HG03039 (cell line): ENCODE results near the gene PRAMEF2.
"Not testable (repeated sequence)": the region's sequence is repeated elsewhere in the genome, so short reads cannot be mapped to it uniquely, and the experiment has no call there.

Experiments
- ATAC-seq: cut with Tn5 transposase; IDR thresholded peaks from one replicate; pipeline ENCODE4 v1.9.1; 2021; ENCODE audit warnings: mild to moderate bottlenecking, moderate library complexity; ENCODE audit not compliant: unreplicated experiment

PRAMEF2 gene, protein sequence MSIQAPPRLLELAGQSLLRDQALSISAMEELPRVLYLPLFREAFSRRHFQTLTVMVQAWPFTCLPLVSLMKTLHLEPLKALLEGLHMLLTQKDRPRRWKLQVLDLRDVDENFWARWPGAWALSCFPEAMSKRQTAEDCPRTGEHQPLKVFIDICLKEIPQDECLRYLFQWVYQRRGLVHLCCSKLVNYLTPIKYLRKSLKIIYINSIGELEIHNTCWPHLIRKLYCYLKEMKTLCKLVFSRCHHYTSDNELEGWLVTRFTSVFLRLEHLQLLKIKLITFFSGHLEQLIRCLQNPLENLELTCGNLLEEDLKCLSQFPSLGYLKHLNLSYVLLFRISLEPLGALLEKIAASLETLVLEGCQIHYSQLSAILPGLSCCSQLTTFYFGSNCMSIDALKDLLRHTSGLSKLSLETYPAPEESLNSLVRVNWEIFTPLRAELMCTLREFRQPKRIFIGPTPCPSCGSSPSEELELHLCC

DNA sequence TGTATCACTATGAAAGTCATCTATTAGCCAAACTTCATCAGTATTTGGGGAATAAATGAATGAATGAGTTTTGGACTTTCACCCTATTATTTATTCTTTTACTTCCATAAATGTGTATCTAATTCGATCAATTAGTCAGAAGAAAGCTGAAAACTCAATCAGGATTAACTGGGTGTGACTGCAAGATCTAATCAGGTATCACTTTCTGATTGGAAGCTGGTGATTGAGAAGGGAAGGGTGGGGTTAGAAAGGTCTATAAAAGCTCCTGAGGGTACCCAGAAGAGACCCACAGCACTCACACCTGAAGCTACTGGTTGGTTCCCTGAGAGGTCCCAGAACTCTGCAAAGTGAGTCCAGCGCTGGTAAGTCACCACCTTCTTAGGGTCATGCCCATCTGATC is at the start of gene PRAMEF2:
Gene PRAMEF2, plus strand, starts transcription at position 301 of the 400 bp plus-strand sequence. CDS start 1,924 bp downstream, outside the sequence.
- not testable (repeated sequence) for ATAC-seq

GRCh38 chr1:12809933-12810332 is 47.0 kb upstream of the PRAMEF2 start:
- no peak for ATAC-seq

GRCh38 chr1:12810691-12811408 is 46.0 kb upstream of the PRAMEF2 start:
- ATAC-seq, result no peak

- ATAC-seq, result no peak
Observed at GRCh38 chr1:12811409-12811784, 45.5 kb upstream of the PRAMEF2 start.

DNA sequence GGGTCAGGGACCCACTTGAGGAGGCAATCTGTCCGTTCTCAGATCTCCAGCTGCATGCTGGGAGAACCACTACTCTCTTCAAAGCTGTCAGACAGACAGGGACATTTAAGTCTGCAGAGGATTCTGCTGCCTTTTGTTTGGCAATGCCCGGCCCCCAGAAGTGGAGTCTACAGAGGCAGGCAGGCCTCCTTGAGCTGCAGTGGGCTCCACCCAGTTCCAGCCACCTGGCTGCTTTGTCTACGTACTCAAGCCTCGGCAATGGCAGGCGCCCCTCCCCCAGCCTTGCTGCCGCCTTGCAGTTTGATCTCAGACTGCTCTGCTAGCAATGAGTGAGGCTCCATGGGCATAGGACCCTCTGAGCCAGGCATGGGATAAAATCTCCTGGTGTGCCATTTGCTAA is 37.8 kb upstream of the PRAMEF2 start:
- not testable (repeated sequence) for ATAC-seq

- ATAC-seq, result not testable (repeated sequence)
Observed at GRCh38 chr1:12831310-12831709, 25.6 kb upstream of the PRAMEF2 start, which contains the start of gene PRAMEF11. PRAMEF11 (minus strand) TSS chr1:12831410; CDS start chr1:12828789, 2,621 bp downstream.

GRCh38 chr1:12833251-12833650 is 23.6 kb upstream of the PRAMEF2 start:
- ATAC-seq, result not testable (repeated sequence)

DNA sequence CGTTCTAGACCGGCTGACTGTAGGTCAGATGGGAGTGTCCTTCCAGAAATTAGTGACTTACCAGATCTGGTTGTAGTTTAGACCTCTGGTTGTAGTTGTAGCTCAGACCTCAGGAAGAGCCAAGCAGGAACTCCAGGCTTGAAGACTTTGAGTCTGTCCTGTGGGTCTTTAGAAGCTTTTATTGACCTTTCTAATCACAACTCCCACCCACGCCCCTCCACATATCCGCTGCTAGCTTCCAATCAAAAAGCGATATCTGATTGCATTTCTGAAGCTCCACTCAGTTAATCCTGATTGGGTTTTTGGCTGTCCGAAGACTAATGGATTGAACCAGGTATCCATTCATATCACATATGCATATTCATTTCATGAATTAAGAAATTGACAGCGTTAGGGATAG is 8.3 kb upstream of the PRAMEF2 start, which contains the start of gene HNRNPCL1:
Gene HNRNPCL1, minus strand, starts transcription at position 101 of the 400 bp plus-strand sequence. CDS start 431 bp downstream, outside the sequence.
- ATAC-seq, result not testable (repeated sequence)

- ATAC-seq, result no peak
Observed at GRCh38 chr1:12851779-12852178, 5.1 kb upstream of the PRAMEF2 start.

- not testable (repeated sequence) for ATAC-seq
Observed at GRCh38 chr1:12863131-12863880, 6.4 kb downstream of the PRAMEF2 start.

GRCh38 chr1:12878453-12878852 is 21.6 kb downstream of the PRAMEF2 start:
- not testable (repeated sequence) for ATAC-seq

GRCh38 chr1:12886101-12886500 is 29.2 kb downstream of the PRAMEF2 start, which contains the start of gene PRAMEF4:
PRAMEF4 (minus strand) TSS chr1:12886201; CDS start chr1:12883394, 2,807 bp downstream.
- ATAC-seq, result not testable (repeated sequence)

- not testable (repeated sequence) for ATAC-seq
Observed at GRCh38 chr1:12898170-12898569, 41.3 kb downstream of the PRAMEF2 start, which contains the start of gene PRAMEF10. PRAMEF10 (minus strand) TSS chr1:12898270; CDS start chr1:12895847, 2,423 bp downstream.

DNA sequence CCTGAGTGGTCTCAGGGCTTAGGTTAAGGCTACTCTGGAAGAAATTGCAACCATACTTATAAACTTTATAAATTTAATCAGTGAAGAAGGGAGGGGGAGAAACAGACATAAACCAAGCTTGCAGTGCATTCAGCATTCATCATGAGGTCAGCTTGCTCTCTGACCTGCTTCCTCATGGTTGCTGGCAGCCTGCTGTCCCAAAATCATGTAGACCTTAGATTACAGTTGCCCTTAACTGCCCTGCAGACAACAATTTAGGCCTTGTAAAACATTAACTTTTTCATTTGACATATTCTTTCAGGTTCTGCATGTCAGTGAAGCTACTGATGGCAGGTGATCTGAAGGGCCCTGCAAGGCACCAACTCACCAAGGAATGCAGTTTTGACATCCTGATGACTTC is 42.3 kb downstream of the PRAMEF2 start:
- not testable (repeated sequence) for ATAC-seq

DNA sequence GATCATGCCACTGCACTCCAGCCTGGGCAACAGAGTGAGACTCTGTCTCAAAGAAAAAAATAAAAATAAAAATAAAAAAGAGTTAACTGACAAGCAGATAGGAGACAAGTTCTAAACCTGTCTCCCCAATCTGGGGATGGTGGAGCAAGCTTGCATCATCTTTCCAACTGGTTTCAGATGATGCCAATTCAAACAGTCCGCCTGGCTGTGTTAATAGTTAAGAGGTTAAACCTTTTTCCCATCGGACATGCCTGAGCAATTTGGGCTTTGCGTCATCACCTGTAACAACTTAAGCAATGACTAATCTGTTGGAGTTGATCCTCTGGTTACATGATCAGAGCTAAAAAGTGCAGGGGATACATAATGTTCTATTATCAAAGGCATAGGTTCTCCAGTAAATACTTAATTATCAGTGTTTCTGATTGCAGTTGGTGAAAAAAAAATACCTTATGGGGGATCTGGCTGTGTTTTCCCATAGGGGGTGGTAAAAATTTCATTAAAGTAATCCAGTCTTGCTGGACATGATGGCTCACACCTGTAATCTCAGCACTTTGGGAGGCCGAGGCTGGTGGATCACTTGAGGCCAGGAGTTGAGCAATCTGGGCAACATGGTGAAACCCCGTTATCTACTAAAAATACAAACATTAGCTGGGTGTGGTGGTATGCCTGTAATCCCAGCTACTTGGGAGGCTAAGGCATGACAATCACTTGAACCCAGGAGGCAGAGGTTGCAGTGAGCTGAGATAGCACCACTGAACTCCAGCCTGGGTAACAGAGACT is 47.1 kb downstream of the PRAMEF2 start:
- ATAC-seq, result not testable (repeated sequence)
